ENCODE data around the gene CGA. TPM values are rescaled to one million over a fixed set of nuclear protein-coding genes. Genes with fewer than 3 reads are reported as not detected.
A peak's percentile ranks its signal among the peaks of the same experiment; 100 is the strongest.

The CGA gene
- polyA plus RNA-seq, 2 of the 4 experiments (the other 2 are of a cell fraction), result not detected

DNA sequence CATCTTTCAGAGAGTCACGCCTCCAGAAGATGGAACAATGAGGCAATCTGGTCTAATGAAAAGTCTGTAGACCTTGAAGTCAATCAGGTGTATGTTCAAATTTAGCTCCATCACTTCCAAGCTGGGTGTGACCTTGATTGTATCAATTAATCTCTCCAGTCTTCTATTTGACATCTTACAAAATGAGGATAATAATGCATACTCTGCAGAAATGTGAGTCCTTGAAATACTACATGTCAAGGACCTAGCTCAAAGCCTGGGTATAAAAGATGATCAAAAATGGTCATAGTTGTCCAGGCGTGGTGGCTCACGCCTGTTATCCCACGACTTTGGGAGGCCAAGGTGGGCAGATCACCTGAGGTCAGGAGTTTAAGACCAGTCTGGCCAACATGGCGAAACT, 29.8 kb downstream of the CGA start:
- ChIA-PET POLR2A (no interaction called here), CTCF (interaction anchor here (1.1 to 1.9 kb wide), 2 partner anchors 12 to 13 kb away, joined by 3 to 5 read pairs; no protein-coding TSS in a partner anchor)
- 13% methylated on average over 5 of the region's 5 CpGs for WGBS (ENCODE audit: missing lambda C conversion rate)
- no peak for DNase-seq (ENCODE audit: low read depth in 1 of 2, low spot score in 1 of 2)
- no peak overlapping the region for H3K27ac ChIP-seq
- no peak for ATAC-seq
- H3K4me3 ChIP-seq, result no peak overlapping the region
- H3K4me1 ChIP-seq, result no peaks in the 10 kb centered on the region
- H3K4me2 ChIP-seq, result no peak overlapping the region
- TF ChIP-seq MAFK (IDR thresholded peaks at IDR 0.05; ENCODE audit: partially characterized antibody) (peak; percentile 58), RNF2 (IDR thresholded peaks at IDR 0.05; ENCODE audit: borderline replicate concordance, low read depth) (no peak)
- no peak for FAIRE-seq
- H3K9me3 ChIP-seq, result no peaks in the 10 kb centered on the region

DNA sequence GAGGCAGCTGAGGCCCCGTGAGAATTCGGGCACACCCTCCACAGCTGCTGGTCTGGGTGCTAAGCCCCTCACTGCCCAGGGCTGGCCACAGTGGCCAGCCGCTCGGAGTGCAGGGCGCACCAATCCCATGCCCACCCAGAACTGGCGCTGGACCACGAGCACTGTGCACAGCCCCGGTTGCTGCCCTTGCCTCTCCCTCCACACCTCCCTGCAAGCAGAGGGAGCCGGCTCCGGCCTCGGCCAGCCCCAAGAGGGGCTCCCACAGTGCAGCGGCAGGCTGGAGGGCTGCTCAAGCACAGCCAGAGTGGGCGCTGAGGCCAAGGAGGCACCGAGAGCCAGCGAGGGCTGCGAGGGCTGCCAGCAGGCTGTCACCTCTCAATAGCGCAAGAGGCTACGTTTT, 35.0 kb downstream of the CGA start:
- Histone ChIP-seq H3K4me2 (no peak overlapping the region), H3K4me1 (no peaks in the 10 kb centered on the region), H3K4me3 (no peak overlapping the region), H3K9me3 (no peaks in the 10 kb centered on the region), H3K27ac (no peak overlapping the region)
- ATAC-seq (no peak), DNase-seq (ENCODE audit: low read depth in 1 of 2, low spot score in 1 of 2) (no peak), FAIRE-seq (no peak)
- ChIA-PET CTCF (no interaction called here), POLR2A (no interaction called here)
- no peak for TF ChIP-seq TP53 (CRISPR knock-in tag; IDR thresholded peaks at IDR 0.05)
- TF ChIP-seq MAZ (IDR thresholded peaks at IDR 0.05; ENCODE audit: borderline replicate concordance, low read depth, low read length), result no peak
- TF ChIP-seq NFE2L2 (conservative IDR thresholded peaks at IDR 0.05; ENCODE audit: low read length), result no peak
- TF ChIP-seq ZFP36 (IDR thresholded peaks at IDR 0.05; ENCODE audit: borderline replicate concordance, partially characterized antibody), result no peak
- no peak for TF ChIP-seq KDM1A (IDR thresholded peaks at IDR 0.05; ENCODE audit: low read depth)
- no peak for TF ChIP-seq POLR2A (IDR thresholded peaks at IDR 0.05; ENCODE audit: low read length)
- no peak for TF ChIP-seq CHD4 (IDR thresholded peaks at IDR 0.05; ENCODE audit: borderline replicate concordance)
- no peak for TF ChIP-seq FOXS1 (CRISPR knock-in tag; IDR thresholded peaks at IDR 0.05)
- TF ChIP-seq HDAC2 (IDR thresholded peaks at IDR 0.05), result no peak
- TF ChIP-seq HOXA7 (CRISPR knock-in tag; IDR thresholded peaks at IDR 0.05), result no peak
- no peak for TF ChIP-seq HOXB13 (CRISPR knock-in tag; IDR thresholded peaks at IDR 0.05; ENCODE audit: low read depth)
- TF ChIP-seq POLR2AphosphoS2 (conservative IDR thresholded peaks at IDR 0.05; ENCODE audit: low read length), result no peak
- TF ChIP-seq, protein P1, sequence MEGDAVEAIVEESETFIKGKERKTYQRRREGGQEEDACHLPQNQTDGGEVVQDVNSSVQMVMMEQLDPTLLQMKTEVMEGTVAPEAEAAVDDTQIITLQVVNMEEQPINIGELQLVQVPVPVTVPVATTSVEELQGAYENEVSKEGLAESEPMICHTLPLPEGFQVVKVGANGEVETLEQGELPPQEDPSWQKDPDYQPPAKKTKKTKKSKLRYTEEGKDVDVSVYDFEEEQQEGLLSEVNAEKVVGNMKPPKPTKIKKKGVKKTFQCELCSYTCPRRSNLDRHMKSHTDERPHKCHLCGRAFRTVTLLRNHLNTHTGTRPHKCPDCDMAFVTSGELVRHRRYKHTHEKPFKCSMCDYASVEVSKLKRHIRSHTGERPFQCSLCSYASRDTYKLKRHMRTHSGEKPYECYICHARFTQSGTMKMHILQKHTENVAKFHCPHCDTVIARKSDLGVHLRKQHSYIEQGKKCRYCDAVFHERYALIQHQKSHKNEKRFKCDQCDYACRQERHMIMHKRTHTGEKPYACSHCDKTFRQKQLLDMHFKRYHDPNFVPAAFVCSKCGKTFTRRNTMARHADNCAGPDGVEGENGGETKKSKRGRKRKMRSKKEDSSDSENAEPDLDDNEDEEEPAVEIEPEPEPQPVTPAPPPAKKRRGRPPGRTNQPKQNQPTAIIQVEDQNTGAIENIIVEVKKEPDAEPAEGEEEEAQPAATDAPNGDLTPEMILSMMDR (IDR thresholded peaks at IDR 0.05), result no peak
- TF ChIP-seq CEBPB (IDR thresholded peaks at IDR 0.05), result no peak
- TF ChIP-seq, protein P2, sequence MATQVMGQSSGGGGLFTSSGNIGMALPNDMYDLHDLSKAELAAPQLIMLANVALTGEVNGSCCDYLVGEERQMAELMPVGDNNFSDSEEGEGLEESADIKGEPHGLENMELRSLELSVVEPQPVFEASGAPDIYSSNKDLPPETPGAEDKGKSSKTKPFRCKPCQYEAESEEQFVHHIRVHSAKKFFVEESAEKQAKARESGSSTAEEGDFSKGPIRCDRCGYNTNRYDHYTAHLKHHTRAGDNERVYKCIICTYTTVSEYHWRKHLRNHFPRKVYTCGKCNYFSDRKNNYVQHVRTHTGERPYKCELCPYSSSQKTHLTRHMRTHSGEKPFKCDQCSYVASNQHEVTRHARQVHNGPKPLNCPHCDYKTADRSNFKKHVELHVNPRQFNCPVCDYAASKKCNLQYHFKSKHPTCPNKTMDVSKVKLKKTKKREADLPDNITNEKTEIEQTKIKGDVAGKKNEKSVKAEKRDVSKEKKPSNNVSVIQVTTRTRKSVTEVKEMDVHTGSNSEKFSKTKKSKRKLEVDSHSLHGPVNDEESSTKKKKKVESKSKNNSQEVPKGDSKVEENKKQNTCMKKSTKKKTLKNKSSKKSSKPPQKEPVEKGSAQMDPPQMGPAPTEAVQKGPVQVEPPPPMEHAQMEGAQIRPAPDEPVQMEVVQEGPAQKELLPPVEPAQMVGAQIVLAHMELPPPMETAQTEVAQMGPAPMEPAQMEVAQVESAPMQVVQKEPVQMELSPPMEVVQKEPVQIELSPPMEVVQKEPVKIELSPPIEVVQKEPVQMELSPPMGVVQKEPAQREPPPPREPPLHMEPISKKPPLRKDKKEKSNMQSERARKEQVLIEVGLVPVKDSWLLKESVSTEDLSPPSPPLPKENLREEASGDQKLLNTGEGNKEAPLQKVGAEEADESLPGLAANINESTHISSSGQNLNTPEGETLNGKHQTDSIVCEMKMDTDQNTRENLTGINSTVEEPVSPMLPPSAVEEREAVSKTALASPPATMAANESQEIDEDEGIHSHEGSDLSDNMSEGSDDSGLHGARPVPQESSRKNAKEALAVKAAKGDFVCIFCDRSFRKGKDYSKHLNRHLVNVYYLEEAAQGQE (IDR thresholded peaks at IDR 0.05), result no peak
- 67% methylated on average over 6 of the region's 18 CpGs for WGBS (ENCODE audit: missing lambda C conversion rate)

DNA sequence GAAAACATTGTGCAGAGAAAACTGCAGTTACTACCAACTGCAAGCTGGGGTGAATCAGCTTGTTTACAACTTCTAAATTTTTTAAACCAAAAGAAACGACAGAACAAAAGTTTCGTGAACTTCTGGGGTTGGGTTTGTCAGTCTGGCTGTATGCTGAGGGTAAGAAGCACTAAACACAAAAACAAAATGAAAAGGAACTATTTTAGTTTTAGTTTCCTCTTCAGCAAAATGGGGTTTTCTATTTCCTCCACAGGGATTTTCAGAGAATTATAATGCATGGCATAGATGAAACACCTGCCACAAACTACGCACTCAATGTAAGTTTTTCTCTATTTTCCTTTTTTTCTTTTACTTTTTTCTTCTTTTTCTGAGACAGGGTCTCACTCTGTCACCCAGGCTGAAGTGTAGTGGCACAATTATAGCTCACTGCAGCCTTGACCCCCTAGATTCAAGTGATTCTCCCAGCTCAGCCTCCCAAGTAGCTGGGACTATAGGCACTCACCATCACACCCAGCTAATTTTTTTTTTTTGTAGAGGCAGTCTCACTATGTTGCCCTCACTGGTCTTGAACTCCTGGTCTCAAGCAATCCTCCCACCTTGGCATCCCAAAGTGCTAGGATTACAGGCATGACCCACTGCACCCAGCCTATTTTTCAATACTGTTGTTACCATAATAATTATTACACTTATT, 40.6 kb downstream of the CGA start:
- 6% methylated on average over 3 of the region's 3 CpGs for WGBS (ENCODE audit: missing lambda C conversion rate)
- H3K4me3 ChIP-seq, result no peak overlapping the region
- no peaks in the 10 kb centered on the region for H3K4me1 ChIP-seq
- TF ChIP-seq CHD2 (IDR thresholded peaks at IDR 0.05; ENCODE audit: low read length, partially characterized antibody), result no peak
- TF ChIP-seq, protein P3, sequence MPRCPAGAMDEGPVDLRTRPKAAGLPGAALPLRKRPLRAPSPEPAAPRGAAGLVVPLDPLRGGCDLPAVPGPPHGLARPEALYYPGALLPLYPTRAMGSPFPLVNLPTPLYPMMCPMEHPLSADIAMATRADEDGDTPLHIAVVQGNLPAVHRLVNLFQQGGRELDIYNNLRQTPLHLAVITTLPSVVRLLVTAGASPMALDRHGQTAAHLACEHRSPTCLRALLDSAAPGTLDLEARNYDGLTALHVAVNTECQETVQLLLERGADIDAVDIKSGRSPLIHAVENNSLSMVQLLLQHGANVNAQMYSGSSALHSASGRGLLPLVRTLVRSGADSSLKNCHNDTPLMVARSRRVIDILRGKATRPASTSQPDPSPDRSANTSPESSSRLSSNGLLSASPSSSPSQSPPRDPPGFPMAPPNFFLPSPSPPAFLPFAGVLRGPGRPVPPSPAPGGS (IDR thresholded peaks at IDR 0.05), result no peak
- no peak for TF ChIP-seq BHLHE40 (IDR thresholded peaks at IDR 0.05; ENCODE audit: low read depth, low read length)
- no peak for TF ChIP-seq FOSB (CRISPR knock-in tag; IDR thresholded peaks at IDR 0.05)
- no peak for TF ChIP-seq MYC (IDR thresholded peaks at IDR 0.05; ENCODE audit: borderline replicate concordance, low read length)
- no peak for TF ChIP-seq JUN (IDR thresholded peaks at IDR 0.05)
- TF ChIP-seq, protein P4, sequence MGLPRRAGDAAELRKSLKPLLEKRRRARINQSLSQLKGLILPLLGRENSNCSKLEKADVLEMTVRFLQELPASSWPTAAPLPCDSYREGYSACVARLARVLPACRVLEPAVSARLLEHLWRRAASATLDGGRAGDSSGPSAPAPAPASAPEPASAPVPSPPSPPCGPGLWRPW (IDR thresholded peaks at IDR 0.05), result no peak
- TF ChIP-seq SMC3 (IDR thresholded peaks at IDR 0.05), result no peak
- no peak for TF ChIP-seq RAD21 (conservative IDR thresholded peaks at IDR 0.05 in 1 of 2, IDR thresholded peaks at IDR 0.05 in 1 of 2)
- no peak for TF ChIP-seq SREBF2 (IDR thresholded peaks at IDR 0.05)
- no peaks in the 10 kb centered on the region for H3K9me3 ChIP-seq
- H3K4me2 ChIP-seq, result no peak overlapping the region
- CTCF ChIA-PET, result no interaction called here
- DNase-seq (ENCODE audit: low read depth in 1 of 2, low spot score in 1 of 2), result no peak
- POLR2A ChIA-PET, result no interaction called here
- FAIRE-seq, result no peak
- H3K27ac ChIP-seq, result no peak overlapping the region
- no peak for ATAC-seq

Data from A549 (cell line).